ENCODE data around the gene MYL2.
"Not testable (repeated sequence)": the region's sequence is repeated elsewhere in the genome, so short reads cannot be mapped to it uniquely, and the experiment has no call there.

Gene MYL2

GRCh38 chr12:110920324-110920910, at the start of gene MYL2:
TSS of gene MYL2 (minus strand) at chr12:110920579. CDS start at chr12:110920529, 50 bp downstream.
- no peak for DNase-seq (ENCODE audit: low spot score)

- DNase-seq (ENCODE audit: low spot score): no peak
Observed at GRCh38 chr12:110966081-110966760, 45.8 kb upstream of the MYL2 start.

GRCh38 chr12:110965574-110965973, 45.2 kb upstream of the MYL2 start:
- DNase-seq (ENCODE audit: low spot score): no peak

GRCh38 chr12:110960795-110961194, 40.4 kb upstream of the MYL2 start:
- no peak for DNase-seq (ENCODE audit: low spot score)

- DNase-seq (ENCODE audit: low spot score): no peak
Observed at GRCh38 chr12:110957652-110958051, 37.3 kb upstream of the MYL2 start.

- no peak for DNase-seq (ENCODE audit: low spot score)
Observed at GRCh38 chr12:110957159-110957558, 36.8 kb upstream of the MYL2 start.

GRCh38 chr12:110950867-110951266, 30.5 kb upstream of the MYL2 start:
- DNase-seq (ENCODE audit: low spot score): not testable (repeated sequence)

GRCh38 chr12:110950466-110950865, 30.1 kb upstream of the MYL2 start:
- DNase-seq (ENCODE audit: low spot score): not testable (repeated sequence)

- no peak for DNase-seq (ENCODE audit: low spot score)
Observed at GRCh38 chr12:110948041-110948440, 27.7 kb upstream of the MYL2 start.

- DNase-seq (ENCODE audit: low spot score): no peak
Observed at GRCh38 chr12:110943373-110943772, 23.0 kb upstream of the MYL2 start.

GRCh38 chr12:110941391-110941790, 21.0 kb upstream of the MYL2 start:
- DNase-seq (ENCODE audit: low spot score): no peak

GRCh38 chr12:110940933-110941332, 20.6 kb upstream of the MYL2 start:
- no peak for DNase-seq (ENCODE audit: low spot score)

GRCh38 chr12:110940296-110940695, 19.9 kb upstream of the MYL2 start:
- no peak for DNase-seq (ENCODE audit: low spot score)

GRCh38 chr12:110937104-110937641, 16.8 kb upstream of the MYL2 start:
- DNase-seq (ENCODE audit: low spot score): peak; percentile 16

GRCh38 chr12:110936367-110937103, 16.2 kb upstream of the MYL2 start:
- DNase-seq (ENCODE audit: low spot score): no peak

GRCh38 chr12:110935588-110935987, 15.2 kb upstream of the MYL2 start:
- no peak for DNase-seq (ENCODE audit: low spot score)

GRCh38 chr12:110934093-110934852, 13.9 kb upstream of the MYL2 start:
- no peak for DNase-seq (ENCODE audit: low spot score)

GRCh38 chr12:110933326-110933974, 13.1 kb upstream of the MYL2 start:
- no peak for DNase-seq (ENCODE audit: low spot score)

- no peak for DNase-seq (ENCODE audit: low spot score)
Observed at GRCh38 chr12:110932046-110932445, 11.7 kb upstream of the MYL2 start.

- no peak for DNase-seq (ENCODE audit: low spot score)
Observed at GRCh38 chr12:110931315-110931728, 10.9 kb upstream of the MYL2 start.

Measured in globus pallidus (tissue), 1 donor.